ENCODE results near the gene CRY1.

GRCh38 chr12:106950591-106950990, 142.8 kb downstream of the CRY1 start:
- TF ChIP-seq CTCF (conservative IDR thresholded peaks at IDR 0.05; ENCODE audit: low read length) (no peak), EZH2phosphoT487 (IDR thresholded peaks at IDR 0.05; ENCODE audit: borderline replicate concordance) (no peak)
